ENCODE results near the gene LRP1.

LRP1 gene

DNA sequence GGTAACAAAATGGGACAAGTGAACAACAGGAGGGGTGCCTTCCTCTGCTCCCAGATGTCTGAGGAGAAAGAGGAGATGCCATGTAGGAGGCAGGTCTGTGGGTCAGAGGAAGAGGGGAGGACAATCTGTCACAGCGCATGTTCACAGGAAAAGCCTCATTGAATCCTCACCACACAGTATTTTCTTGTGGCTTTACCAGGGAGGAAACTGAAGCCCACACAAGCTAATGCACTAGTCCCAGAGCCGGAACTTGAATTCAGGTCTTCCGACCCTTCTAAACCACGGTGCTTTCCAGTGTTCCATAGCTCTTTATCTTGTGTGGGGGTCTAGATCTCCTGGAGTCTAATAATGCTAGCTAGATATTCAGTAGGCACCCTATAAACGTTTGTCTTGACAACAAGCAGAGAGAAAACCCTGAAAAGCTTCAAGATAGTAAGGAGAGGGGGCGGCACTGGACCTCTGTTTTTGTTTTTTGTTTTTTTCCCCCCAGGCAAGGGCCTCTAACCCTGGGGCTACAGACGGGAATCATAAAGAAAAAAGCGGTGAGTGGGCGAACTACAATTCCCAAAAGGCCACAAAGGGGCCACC lies 100.9 kb downstream of the LRP1 start:
- DNase-seq: peak; percentile 76

DNA sequence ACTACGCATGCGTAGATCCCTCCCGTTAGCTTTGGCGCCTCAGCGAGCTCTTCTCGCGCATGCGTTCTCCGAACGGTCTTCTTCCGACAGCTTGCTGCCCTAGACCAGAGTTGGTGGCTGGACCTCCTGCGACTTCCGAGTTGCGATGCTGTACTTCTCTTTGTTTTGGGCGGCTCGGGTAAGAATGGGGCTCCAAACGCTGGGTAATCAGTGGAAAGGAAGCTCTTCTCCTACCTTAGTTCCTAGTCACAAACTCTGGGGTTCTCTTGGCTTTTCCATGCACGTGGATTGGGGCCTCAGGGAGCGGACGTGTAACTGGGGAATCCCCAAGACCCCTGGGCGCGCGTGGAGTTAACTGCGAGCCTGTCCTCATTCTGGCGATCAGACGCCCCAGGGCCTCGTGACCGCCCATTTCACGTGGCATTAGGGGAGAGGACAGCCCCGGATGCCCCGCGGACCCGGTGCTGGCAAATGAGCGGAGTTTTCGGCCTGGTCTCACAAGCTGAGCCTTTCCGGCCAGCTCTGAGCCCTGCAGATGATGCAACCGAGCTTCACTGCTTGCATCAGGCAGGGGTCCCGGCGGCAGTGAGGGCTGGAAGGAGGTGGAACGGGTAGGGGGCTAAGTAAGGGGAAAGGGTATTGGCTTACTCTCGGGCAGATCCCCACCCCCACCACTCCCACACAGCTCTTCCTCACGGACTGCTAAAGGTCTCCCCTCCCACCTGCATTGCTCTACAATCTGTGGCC lies 101.5 kb downstream of the LRP1 start, which contains the start of gene SHMT2:
TSS of gene SHMT2 (plus strand) at position 78 of the 747 bp plus-strand sequence. CDS start at position 146, 68 bp downstream.
- DNase-seq: peak; percentile 97

DNA sequence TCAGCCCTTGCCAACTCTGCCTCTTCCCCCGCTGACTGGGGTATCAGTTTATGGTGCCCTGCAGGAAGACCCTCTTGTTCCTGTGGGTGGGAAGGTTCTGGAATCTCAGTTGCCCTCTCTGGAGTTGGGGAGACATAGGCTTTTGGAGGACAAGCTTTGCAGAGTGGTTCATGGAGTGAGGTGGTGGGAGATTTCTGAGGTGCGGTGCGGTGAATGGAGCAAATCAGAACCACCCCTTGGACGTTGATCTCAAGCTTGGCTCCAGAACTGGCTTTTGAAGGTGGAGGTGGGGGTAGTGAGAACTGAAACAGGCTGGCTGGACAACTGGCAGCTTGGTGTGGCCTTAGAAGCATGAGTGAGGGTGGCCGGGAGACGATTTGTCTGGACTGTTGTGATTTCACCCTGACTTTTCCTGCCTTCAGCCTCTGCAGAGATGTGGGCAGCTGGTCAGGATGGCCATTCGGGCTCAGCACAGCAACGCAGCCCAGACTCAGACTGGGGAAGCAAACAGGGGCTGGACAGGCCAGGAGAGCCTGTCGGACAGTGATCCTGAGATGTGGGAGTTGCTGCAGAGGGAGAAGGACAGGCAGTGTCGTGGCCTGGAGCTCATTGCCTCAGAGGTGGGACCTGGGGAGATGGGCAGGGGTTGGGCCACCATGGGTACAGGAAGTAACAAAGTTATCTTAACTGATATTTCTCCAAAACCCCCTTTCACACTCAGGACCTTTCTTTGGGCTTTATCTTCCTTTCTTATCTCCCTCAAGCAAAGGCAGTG lies 102.3 kb downstream of the LRP1 start:
- no peak for DNase-seq

DNA sequence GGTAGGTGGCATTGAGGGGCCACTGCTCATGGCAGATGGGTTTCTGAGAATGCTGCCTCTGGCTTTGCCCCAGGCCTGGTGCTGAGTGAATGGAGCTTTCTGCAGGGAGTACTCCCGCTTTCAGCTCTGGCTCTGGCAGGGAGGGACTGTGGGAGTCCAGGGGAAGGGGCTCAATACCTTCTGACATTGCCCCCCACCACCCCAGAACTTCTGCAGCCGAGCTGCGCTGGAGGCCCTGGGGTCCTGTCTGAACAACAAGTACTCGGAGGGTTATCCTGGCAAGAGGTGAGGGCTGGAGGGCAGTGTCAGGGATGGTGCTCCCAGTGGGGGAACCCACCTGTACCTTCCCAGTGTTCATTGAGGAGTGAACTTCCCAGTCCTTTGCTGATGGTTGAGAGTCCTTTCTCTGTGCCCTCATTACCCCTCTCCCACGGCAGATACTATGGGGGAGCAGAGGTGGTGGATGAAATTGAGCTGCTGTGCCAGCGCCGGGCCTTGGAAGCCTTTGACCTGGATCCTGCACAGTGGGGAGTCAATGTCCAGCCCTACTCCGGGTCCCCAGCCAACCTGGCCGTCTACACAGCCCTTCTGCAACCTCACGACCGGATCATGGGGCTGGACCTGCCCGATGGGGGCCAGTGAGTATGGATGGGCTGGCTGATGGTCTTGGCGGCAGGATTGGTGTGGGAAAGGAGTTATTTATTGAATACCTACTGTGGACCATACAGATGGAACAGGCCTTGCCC lies 103.2 kb downstream of the LRP1 start:
- no peak for DNase-seq

DNA sequence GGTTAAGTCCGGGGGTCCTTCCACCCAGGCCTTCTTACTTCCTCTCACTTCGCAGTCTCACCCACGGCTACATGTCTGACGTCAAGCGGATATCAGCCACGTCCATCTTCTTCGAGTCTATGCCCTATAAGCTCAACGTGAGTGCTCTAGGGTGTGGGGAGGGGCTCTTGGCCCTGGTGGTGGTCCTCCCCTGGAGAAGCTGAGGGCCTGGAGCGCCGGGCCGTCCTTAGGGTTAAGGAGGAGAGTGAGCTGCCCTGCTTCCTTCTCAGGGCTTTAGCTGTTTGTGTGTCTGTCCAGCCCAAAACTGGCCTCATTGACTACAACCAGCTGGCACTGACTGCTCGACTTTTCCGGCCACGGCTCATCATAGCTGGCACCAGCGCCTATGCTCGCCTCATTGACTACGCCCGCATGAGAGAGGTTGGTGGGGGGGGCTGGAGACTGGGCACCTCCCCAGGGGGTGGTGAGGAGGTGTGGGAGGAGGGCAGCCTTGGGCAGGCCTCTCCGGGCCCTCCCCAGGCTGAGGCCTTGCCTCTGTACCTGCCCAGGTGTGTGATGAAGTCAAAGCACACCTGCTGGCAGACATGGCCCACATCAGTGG lies 104.0 kb downstream of the LRP1 start:
- DNase-seq: no peak

DNA sequence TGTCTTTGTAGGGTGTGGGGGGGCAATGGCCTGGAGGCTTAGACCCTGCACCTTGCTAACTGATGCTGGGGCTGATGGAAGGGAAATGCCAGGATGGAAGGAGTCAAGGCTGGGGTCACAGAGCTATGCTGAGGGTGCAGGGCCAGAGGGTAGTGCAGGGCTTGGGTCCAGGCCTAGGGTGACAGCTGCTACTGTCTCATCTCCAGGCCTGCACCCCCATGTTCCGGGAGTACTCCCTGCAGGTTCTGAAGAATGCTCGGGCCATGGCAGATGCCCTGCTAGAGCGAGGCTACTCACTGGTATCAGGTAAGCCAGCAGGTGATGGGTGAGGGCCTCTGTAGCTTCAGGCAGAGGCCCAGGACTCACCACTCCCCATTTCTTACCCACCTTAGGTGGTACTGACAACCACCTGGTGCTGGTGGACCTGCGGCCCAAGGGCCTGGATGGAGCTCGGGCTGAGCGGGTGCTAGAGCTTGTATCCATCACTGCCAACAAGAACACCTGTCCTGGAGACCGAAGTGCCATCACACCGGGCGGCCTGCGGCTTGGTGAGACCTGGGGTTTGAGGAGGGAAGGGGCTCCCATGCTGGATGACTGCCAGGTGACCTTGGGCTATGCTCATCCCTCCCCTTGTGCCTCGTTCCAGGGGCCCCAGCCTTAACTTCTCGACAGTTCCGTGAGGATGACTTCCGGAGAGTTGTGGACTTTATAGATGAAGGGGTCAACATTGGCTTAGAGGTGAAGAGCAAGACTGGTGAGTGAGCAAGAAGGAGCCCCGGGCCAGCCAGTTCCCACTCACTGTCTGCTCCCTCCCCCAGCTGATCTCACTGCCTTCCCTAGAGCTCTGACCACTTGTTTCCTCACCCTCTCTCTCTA lies 105.3 kb downstream of the LRP1 start:
- DNase-seq: no peak

DNA sequence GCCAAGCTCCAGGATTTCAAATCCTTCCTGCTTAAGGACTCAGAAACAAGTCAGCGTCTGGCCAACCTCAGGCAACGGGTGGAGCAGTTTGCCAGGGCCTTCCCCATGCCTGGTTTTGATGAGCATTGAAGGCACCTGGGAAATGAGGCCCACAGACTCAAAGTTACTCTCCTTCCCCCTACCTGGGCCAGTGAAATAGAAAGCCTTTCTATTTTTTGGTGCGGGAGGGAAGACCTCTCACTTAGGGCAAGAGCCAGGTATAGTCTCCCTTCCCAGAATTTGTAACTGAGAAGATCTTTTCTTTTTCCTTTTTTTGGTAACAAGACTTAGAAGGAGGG lies 105.9 kb downstream of the LRP1 start:
- DNase-seq: no peak

DNA sequence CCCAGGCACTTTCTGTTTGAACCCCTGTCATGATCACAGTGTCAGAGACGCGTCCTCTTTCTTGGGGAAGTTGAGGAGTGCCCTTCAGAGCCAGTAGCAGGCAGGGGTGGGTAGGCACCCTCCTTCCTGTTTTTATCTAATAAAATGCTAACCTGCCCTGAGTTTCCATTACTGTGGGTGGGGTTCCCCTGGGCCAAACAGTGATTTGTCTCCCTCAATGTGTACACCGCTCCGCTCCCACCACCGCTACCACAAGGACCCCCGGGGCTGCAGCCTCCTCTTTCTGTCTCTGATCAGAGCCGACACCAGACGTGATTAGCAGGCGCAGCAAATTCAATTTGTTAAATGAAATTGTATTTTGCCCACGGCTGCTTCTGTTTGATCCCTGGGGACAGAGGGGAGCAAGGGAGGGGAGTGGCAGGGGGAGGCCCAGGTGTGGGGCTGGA lies 106.3 kb downstream of the LRP1 start:
- DNase-seq: no peak

DNA sequence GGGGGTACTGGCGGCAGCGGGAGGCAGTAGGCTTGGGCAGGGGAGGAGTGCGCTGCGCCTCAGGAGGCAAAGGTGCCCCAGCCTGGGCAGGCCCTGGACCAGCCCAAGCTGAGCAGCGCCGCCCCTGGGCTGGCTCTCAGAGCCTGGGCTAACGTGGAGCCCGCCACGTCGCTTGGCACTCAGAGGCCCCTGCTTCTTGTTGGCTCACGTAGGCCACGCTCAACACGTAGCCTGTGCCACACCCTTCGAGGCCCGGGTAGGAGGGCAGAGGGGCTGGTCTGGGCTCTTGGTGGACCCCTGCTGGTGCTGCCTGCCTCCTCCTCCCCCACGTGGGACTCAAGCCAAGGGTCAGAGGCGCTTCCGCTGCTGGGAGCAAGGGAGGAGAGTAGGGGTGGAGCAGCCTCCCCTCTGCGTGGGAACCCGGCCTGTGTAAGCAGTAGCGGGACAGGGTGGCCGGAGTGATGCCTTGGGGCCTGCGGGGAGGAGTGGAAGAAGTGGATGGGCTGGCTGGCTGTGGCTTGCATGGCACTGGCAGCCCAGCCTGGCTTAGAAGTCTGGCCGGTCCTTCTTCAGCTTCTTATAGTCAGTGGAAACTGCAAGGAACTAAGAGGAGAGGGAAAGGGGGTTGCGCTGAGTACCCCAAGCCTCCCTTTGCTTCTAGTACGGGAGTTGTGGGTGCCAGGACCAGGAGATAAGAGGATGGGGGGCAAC lies 106.9 kb downstream of the LRP1 start:
- DNase-seq: peak; percentile 19

DNA sequence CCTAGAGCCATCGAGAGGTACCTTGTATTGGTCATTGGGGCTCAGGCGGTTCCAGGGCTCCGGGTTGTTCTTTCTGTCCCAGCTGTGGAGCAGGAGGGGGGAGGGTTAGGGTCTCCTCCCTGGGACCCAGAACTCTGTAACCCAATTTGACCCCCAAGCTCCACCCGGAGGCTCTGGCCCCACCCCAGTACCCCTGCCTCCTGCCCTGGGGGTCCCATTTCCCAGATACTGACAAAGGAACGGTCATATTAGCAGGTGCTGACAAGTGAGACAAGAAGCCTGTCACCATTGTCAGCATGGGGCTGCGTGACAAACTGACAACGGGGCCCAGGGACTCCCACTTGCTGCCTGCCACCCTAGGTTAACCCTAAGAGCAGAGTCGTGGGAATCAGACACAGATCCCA lies 107.4 kb downstream of the LRP1 start:
- DNase-seq: no peak

DNA sequence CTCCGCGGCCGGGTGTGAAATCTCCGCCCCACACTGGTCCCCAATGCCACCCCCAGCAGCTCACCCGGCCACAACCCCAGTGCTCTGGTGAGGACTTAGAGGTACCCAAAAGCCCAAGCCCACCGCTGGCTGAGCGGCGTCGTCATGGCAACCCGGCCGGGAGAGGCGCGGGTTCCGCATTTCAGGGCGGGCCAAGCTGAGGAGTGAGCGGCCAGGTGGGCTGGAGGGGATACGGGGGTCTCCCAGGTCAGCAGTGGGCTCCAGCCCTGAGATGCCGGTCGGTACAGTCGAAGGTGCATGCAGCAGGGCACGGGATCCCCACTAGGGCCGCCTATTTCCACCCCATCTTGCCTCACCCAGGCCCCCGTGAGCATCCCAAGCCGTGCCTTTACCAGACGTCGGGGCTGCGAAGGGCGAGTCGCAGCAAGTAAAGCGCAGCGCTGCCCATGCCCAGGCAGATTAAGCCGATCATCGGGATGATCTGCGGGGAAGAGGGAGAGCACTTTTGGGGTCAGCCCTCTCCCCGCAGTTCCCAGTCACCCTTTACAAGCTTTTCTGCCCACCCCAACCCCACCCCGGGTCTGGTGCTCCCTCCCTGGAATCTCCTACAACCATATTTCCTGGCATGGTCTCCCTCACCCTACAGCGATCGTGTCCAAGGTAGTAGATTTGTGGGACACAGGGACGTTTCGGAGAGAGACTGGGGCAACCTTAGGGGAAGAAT lies 108.1 kb downstream of the LRP1 start:
- DNase-seq: no peak

DNA sequence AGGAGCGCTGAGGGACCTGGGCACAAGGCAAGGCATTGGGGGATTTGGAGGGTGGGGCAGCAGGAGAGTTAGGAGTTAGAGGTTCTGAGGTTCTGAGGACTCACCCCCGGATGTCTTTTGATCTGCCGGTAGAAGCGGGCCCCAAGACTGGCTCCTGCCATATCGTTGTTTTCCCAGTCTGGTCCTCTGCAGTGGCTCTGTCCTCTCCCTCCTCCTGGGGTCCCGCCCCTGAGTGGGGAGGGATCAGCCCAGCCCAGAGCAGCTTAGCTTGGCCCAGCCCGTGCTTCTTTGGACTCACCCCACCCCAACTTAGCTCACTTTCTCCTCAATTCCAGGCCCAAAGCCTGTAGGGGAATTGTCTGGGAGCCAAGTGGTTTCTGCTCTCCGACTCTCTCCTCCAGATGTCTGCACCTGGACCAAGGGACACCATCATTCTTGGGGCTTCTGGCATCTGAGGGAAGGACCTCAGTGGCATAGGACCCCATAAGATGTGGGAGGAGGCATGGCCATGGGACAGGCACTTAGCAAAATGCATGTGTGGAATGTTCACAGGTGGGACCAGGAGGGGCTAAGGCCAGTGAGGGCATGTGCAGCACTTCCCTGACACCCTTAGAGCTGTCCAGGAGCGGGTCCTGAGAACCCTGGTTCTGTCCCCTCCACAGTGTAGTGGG lies 108.8 kb downstream of the LRP1 start:
- DNase-seq: no peak

DNA sequence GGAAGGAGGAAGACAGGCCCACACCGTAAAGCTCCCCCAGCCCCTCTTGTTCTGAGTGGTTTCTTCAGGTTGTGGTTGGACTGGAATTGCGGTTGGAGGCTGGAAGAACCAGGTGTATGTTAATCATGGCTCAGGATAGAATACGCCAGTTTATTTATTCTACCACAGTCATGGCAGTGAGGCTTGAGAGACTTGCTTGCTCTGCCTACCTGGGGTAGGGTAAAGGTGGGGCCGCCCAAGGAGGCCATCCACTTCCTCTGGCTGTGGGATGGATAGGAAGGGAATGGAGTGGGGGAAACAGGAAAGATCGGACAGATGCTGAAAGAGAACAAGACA lies 109.3 kb downstream of the LRP1 start:
- no peak for DNase-seq

DNA sequence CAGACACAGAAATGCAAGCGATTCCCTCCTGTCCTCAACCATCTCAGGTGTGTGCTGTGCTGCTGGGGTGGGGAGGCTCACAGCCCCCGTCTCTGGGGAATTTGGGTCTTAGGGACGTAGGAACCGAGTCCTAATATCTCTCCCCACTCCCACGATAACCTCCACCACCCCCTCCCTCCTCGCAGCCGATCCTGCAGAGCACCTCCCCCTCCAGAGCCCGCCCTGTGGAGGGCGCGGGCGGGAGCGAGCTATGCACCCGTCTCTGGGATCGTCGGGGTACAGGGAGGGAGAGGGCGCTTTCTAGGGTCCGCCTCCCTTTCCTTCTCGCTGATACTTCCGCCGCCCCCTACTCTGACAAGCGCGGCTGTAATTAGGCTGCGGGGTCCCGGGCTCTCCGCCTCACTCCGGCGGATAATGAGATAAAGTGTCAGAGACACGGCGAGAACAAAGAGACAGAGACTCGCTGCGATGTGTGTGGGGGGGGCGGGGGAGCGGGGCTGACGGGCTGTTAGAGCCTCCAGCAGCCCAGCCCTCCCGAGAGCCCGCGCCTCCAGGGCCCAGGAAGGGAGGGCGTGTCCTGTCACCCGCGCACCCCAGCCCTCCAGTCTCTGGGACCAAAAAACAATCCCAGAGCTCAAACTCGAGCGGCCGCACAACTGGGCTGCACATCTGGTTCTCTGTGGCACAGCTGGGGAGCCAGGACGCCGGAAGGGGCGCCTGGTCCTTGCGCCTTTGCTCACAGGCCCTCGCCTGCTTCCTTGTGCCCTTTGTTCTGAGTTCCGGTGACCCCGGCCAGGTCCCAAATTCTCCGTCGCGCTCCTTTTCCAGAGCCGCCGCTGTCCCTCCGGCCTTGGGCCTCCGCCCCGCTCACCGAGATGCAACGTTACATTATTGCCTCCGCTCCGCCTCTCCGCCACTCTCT lies 109.9 kb downstream of the LRP1 start:
- no peak for DNase-seq

DNA sequence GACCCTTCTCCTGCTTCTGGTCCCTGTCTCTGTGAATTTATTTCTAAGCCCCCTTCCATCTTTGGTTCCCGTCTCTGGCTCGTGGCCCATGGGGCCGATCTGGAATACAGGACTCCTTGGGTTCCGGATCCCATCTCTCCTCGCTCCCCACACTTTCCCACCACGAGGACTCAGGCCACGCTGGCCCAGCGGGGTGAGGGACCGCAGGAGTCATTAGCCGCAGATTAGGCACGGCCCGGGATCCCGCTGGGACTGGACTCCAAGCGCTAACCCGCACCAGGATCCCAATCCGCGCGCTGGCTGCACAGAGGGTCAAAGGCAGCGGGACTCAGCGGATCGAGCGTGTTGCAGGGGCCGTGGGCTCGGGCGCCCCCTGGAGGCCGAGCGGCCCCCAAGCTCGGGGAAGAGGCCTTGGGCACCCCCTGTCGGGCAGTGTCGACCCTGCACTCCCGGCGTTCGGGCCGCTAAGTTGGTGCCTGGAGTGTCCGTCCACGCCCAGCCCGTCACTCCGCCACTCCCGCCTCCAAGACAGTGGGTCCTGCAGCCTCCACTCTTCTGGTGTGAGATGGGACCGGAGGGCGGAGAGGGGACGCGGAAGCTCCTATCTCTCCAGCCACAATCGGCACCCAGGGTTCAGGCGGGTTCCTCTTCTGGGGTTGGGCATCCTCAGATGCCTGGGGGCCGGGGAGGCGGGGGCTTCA lies 110.7 kb downstream of the LRP1 start:
- peak; percentile 94 for DNase-seq

DNA sequence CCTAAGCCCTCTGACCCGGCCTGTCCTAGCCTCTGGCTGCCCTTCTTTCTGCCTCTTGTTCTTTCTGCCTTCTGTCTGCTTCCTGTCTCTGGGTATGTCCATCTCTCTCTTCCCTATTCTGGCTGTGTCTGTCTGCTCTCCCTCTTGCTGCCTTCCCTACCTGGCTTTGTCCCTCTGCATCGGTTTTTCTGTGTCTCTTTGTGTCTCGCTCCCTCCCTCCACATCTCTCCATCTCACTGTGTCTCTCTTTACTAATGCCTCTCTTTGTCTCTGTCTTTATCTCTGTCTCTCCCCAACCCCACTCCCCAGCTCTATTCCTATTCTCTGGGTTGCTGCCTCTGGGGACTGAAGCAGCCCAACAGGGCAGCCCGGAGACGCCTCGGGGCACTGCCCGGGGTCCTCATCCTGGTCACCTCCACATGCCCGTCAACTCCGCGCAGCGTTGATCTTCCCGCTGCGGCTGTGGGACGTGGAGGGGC lies 111.3 kb downstream of the LRP1 start:
- DNase-seq: no peak

DNA sequence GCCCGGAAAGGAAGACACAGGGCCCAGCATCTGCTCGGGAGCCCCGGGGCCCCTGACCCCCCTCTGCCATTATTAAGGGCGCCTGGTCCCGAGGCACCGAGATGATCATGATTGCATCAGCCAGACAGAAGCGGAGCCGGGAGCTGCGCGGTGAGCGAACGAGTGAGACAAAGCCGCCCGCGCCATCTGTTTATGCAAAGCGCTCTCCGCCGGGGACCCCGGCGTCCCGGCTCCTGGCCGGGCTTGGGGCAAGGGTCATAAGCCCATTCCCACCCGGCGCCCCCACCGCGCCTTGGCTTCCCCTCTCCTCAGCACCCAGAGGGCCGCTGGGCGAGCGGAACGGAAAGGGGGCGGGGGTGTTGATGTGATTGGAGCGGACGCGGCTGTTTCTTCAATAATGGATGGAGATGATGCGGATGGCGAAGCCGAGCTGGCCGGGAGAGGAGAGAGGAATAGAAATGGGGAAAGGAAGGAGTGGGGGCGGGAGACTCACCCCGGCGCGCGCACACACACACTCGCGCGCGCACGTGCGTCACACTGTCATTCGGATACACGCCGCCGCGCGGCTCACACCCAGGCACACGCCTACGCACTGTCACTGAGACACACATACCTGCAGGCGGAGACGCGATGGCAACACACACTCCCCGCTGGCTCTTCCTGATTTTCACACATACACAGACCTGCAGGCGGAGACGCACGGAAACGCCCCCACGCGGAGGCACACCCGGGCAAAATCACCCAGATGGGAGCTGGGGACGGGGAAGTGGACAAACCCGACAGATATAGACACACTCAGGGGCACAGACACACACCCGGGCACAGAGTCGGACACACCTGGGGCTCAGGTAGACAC lies 112.0 kb downstream of the LRP1 start:
- DNase-seq: peak; percentile 51
